Osteoblast (primary cell): ENCODE data around the gene SKOR2. TPM values are rescaled to one million over a fixed set of nuclear protein-coding genes. Genes with fewer than 3 reads are reported as not detected.
"Not testable (repeated sequence)": the region's sequence is repeated elsewhere in the genome, so short reads cannot be mapped to it uniquely, and the experiment has no call there.

Experiments used
- DNase-seq: peaks from one replicate; pipeline ENCODE4 v3.0.0; 2011; ENCODE audit warnings: low spot score, mixed read lengths; ENCODE audit not compliant: insufficient read length; ENCODE audit errors: missing footprints
- H2AFZ ChIP-seq: 2 replicates; pipeline ENCODE4 v1.6.0; 2011; ENCODE audit warnings: mild to moderate bottlenecking, low read length
- H3K27ac ChIP-seq: 2 replicates; pipeline ENCODE4 v1.5.1; 2011; ENCODE audit warnings: mild to moderate bottlenecking, low read depth, low read length, moderate library complexity
- H3K27me3 ChIP-seq: 2 replicates; pipeline ENCODE4 v1.6.0; 2012; ENCODE audit warnings: mild to moderate bottlenecking, control low read depth, inconsistent platforms, low read length, moderate library complexity; ENCODE audit not compliant: insufficient read depth
- H3K36me3 ChIP-seq: 2 replicates; pipeline ENCODE4 v1.5.1; 2011; ENCODE audit warnings: mild to moderate bottlenecking, low read length, control low read depth, moderate library complexity; ENCODE audit not compliant: insufficient read depth
- H3K4me1 ChIP-seq: 2 replicates; pipeline ENCODE4 v1.5.1; 2011; ENCODE audit warnings: mild to moderate bottlenecking, low read length, control low read depth, moderate library complexity; ENCODE audit not compliant: insufficient read depth
- H3K4me2 ChIP-seq: 2 replicates; pipeline ENCODE4 v1.6.0; 2011; ENCODE audit warnings: mild to moderate bottlenecking, low read length; ENCODE audit not compliant: insufficient read depth
- H3K4me3 ChIP-seq: fragments of 200-600 bp; sonication (generic); 3 replicates; pipeline ENCODE4 v1.5.1; 2012; ENCODE audit warnings: mild to moderate bottlenecking, low read length, inconsistent platforms; ENCODE audit not compliant: insufficient read depth
- H3K79me2 ChIP-seq: 2 replicates; pipeline ENCODE4 v1.6.0; 2012; ENCODE audit warnings: mild to moderate bottlenecking, low read length, control low read depth, inconsistent platforms; ENCODE audit not compliant: insufficient read depth
- H3K9me3 ChIP-seq: 2 replicates; pipeline ENCODE4 v1.5.1; 2011; ENCODE audit warnings: low read depth, low read length, control low read depth
- H4K20me1 ChIP-seq: 2 replicates; pipeline ENCODE4 v1.6.0; 2012; ENCODE audit warnings: mild to moderate bottlenecking, low read length, control low read depth; ENCODE audit not compliant: insufficient read depth
- CTCF ChIP-seq: IDR thresholded peaks from 2 replicates; pipeline ENCODE4 v1.5.1; 2011; ENCODE audit warnings: mild to moderate bottlenecking, low read depth, low read length, moderate library complexity; ENCODE audit errors: extremely low read depth
- small RNA-seq: library from RNA; depleted of rRNA; stranded (forward); fragments of <200 nt; gene quantifications from one replicate; pipeline ENCODE3, GENCODE V24; 2012
- total RNA-seq: library from RNA; depleted of rRNA; stranded (reverse); fragments of >200 nt; gene quantifications from 2 replicates; pipeline ENCODE4 v1.2.3, GENCODE V29; 2012

The SKOR2 gene
- total RNA-seq, 1 donor, result not detected

- DNase-seq, result no peak
- Histone ChIP-seq H3K4me3 (no peak overlapping the region), H3K36me3 (no peaks in the 10 kb centered on the region), H3K4me2 (no peak overlapping the region), H4K20me1 (peaks cover 28% of the 10 kb centered on the region), H3K79me2 (peaks cover 89% of the 10 kb centered on the region), H3K4me1 (peaks cover 10% of the 10 kb centered on the region), H3K27me3 (no peaks in the 10 kb centered on the region), H2AFZ (no peak overlapping the region), H3K9me3 (no peaks in the 10 kb centered on the region), H3K27ac (no peak overlapping the region)
- no peak for TF ChIP-seq CTCF
Observed at GRCh38 chr18:47166294-47166693, 85.2 kb downstream of the SKOR2 start.

GRCh38 chr18:47163241-47163640 lies 88.2 kb downstream of the SKOR2 start:
- peak overlapping the region; percentile 33 for H3K4me3 ChIP-seq

GRCh38 chr18:47160256-47160655 lies 91.2 kb downstream of the SKOR2 start:
- no peak overlapping the region for H3K4me2 ChIP-seq
- peaks cover 80% of the 10 kb centered on the region for H3K79me2 ChIP-seq
- no peaks in the 10 kb centered on the region for H3K9me3 ChIP-seq
- H3K27ac ChIP-seq, result no peak overlapping the region
- no peak for DNase-seq
- H4K20me1 ChIP-seq, result peaks cover 23% of the 10 kb centered on the region
- H3K36me3 ChIP-seq, result peaks cover 3% of the 10 kb centered on the region
- no peaks in the 10 kb centered on the region for H3K27me3 ChIP-seq
- no peak overlapping the region for H2AFZ ChIP-seq
- H3K4me1 ChIP-seq, result peaks cover 10% of the 10 kb centered on the region
- TF ChIP-seq CTCF, result no peak
- no peak overlapping the region for H3K4me3 ChIP-seq

More at GRCh38 chr18:47163241-47163640, 88.2 kb downstream of the SKOR2 start:
- H3K27ac ChIP-seq, result peak overlapping the region; percentile 78
- peak overlapping the region; percentile 69 for H3K4me2 ChIP-seq
- TF ChIP-seq CTCF, result no peak
- no peak overlapping the region for H2AFZ ChIP-seq
- H3K36me3 ChIP-seq, result no peaks in the 10 kb centered on the region
- H3K79me2 ChIP-seq, result peaks cover 90% of the 10 kb centered on the region
- DNase-seq, result peak; percentile 90
- no peaks in the 10 kb centered on the region for H3K9me3 ChIP-seq
- H4K20me1 ChIP-seq, result peaks cover 26% of the 10 kb centered on the region
- H3K27me3 ChIP-seq, result no peaks in the 10 kb centered on the region
- peaks cover 10% of the 10 kb centered on the region for H3K4me1 ChIP-seq

GRCh38 chr18:47158404-47158803 lies 93.1 kb downstream of the SKOR2 start:
- peaks cover 17% of the 10 kb centered on the region for H3K36me3 ChIP-seq
- peaks cover 20% of the 10 kb centered on the region for H4K20me1 ChIP-seq
- H3K27me3 ChIP-seq, H2AFZ ChIP-seq, H3K4me1 ChIP-seq, DNase-seq, H3K9me3 ChIP-seq, H3K4me3 ChIP-seq, H3K4me2 ChIP-seq, H3K27ac ChIP-seq: not testable (repeated sequence)
- H3K79me2 ChIP-seq, result peaks cover 63% of the 10 kb centered on the region

Small RNA genes within 50 kb of the gene (small RNA-seq; reads per million reads assigned to genes)
- not detected for gene RNU6-1131P

Other genes with a start within 250 kb of the SKOR2 start
- not detected in 2 replicates for gene ELOA2, start 216.0 kb downstream of the SKOR2 start, total RNA-seq
- 17.4 and 19.4 TPM in 2 replicates for gene HDHD2, start 101.2 kb downstream of the SKOR2 start, total RNA-seq
- gene IER3IP1, start 75.3 kb downstream of the SKOR2 start, total RNA-seq, result 18.5 and 20.6 TPM in 2 replicates